HL-60/S4 treated with retinoic acid at 250 ng/mL for 4 days and 3 days (cell line): ENCODE data around the gene AGBL3.

ENCODE experiments used
- in situ Hi-C: fragments of 300-500 bp; cut with MboI; formaldehyde crosslinking; loops from 2 replicates; pipeline ENCODE4 v1.7.0; 2022; ENCODE audit warnings: low sequenced_read_pairs

Gene AGBL3

GRCh38 chr7:135181929-135182678 is 195.8 kb downstream of the AGBL3 start:
- in situ Hi-C loops = no loop called here

- in situ Hi-C loops = no loop called here
Observed at GRCh38 chr7:135183478-135183877, 197.2 kb downstream of the AGBL3 start.

DNA sequence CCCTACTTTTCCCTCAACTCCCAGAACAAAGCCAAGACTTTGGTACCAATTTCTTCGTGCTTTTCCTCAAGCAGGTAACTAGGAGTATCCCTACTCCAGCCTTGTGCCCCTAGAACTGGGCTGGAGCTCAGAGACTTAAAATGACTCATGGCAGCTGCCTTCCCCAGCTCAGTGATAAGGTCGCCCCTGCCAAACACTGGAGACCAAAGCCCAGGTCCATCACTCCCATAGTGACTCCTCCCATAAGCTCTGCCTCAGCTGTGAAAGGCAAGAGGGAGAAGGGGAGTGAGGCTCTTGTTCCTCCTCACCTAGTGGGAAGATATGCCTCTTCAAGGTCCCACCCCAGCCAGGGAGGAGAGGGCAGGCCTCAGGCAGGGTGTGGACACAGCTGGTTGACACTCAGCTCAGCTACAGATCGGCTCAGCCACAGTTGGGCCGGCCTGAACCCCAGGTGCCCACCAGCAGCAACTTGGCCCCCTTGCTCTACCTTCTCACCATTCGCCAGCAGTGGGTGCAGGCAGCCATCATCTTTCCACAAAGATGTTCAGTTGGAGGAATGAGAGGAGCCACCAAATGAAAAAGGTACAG is 198.0 kb downstream of the AGBL3 start:
- in situ Hi-C loops = no loop called here
